H9 (cell line): ENCODE results near the gene LOXL1. TPM values are rescaled to one million over a fixed set of nuclear protein-coding genes. Genes with fewer than 3 reads are reported as not detected.

ENCODE experiments used
- DNase-seq: peaks from one replicate; pipeline ENCODE4 v3.0.0-alpha.2; 2017
- H2AFZ ChIP-seq: one replicate; pipeline ENCODE4 v1.6.1; 2013; ENCODE audit warnings: mild to moderate bottlenecking, low read length, control low read depth, moderate library complexity
- H2AK5ac ChIP-seq: 2 replicates; pipeline ENCODE4 v1.6.1; 2013; ENCODE audit warnings: low read length, control low read depth, mixed read lengths; ENCODE audit not compliant: insufficient read length
- H2BK120ac ChIP-seq: one replicate; pipeline ENCODE4 v1.6.1; 2013; ENCODE audit warnings: low read depth, mild to moderate bottlenecking, low read length, control low read depth, inconsistent platforms; ENCODE audit not compliant: poor library complexity, severe bottlenecking
- H2BK12ac ChIP-seq: 2 replicates; pipeline ENCODE4 v1.6.1; 2013; ENCODE audit warnings: low read length, control low read depth, mixed read lengths, low read depth; ENCODE audit not compliant: insufficient read length
- H2BK15ac ChIP-seq: 2 replicates; pipeline ENCODE4 v1.6.1; 2013; ENCODE audit warnings: low read depth, low read length, control low read depth
- H2BK20ac ChIP-seq: one replicate; pipeline ENCODE4 v1.6.1; 2013; ENCODE audit warnings: low read depth, mild to moderate bottlenecking, low read length, control low read depth, inconsistent platforms; ENCODE audit not compliant: poor library complexity, severe bottlenecking
- H2BK5ac ChIP-seq: 2 replicates; pipeline ENCODE4 v1.6.1; 2013; ENCODE audit warnings: low read length, control low read depth, mixed read lengths; ENCODE audit not compliant: insufficient read length
- H3K14ac ChIP-seq: 2 replicates; pipeline ENCODE4 v1.6.1; 2013; ENCODE audit warnings: low read length, control low read depth; ENCODE audit not compliant: insufficient read depth
- H3K18ac ChIP-seq: 2 replicates; pipeline ENCODE4 v1.6.1; 2013; ENCODE audit warnings: low read depth, mild to moderate bottlenecking, mixed read lengths, low read length, control low read depth; ENCODE audit not compliant: insufficient read length
- H3K23ac ChIP-seq: 2 replicates; pipeline ENCODE4 v1.6.1; 2013; ENCODE audit warnings: low read length, control low read depth, mixed read lengths, low read depth; ENCODE audit not compliant: insufficient read length
- H3K23me2 ChIP-seq: 2 replicates; pipeline ENCODE4 v1.6.1; 2013; ENCODE audit warnings: low read depth, mild to moderate bottlenecking, mixed read lengths, low read length, control low read depth; ENCODE audit not compliant: insufficient read length, poor library complexity, severe bottlenecking
- H3K27ac ChIP-seq: 2 replicates; pipeline ENCODE4 v1.5.1; 2013; ENCODE audit warnings: low read length, control low read depth, mixed read lengths, low read depth; ENCODE audit not compliant: insufficient read length
- H3K27me3 ChIP-seq: 2 replicates; pipeline ENCODE4 v1.6.1; 2013; ENCODE audit warnings: low read length, control low read depth, inconsistent platforms; ENCODE audit not compliant: insufficient read depth
- H3K4ac ChIP-seq: 2 replicates; pipeline ENCODE4 v1.6.1; 2013; ENCODE audit warnings: low read depth, mild to moderate bottlenecking, control low read depth, inconsistent platforms, low read length, moderate library complexity
- H3K4me1 ChIP-seq: 2 replicates; pipeline ENCODE4 v1.6.1; 2013; ENCODE audit warnings: low read length, control low read depth, inconsistent platforms; ENCODE audit not compliant: insufficient read depth
- H3K4me2 ChIP-seq: 2 replicates; pipeline ENCODE4 v1.6.1; 2013; ENCODE audit warnings: low read length, control low read depth, mixed read lengths; ENCODE audit not compliant: insufficient read length, insufficient read depth
- H3K56ac ChIP-seq: 2 replicates; pipeline ENCODE4 v1.6.1; 2013; ENCODE audit warnings: low read depth, mild to moderate bottlenecking, mixed read lengths, low read length, control low read depth; ENCODE audit not compliant: insufficient read length
- H3K79me1 ChIP-seq: 2 replicates; pipeline ENCODE4 v1.6.1; 2013; ENCODE audit warnings: low read depth, mild to moderate bottlenecking, moderate library complexity, low read length, control low read depth, inconsistent platforms; ENCODE audit not compliant: insufficient read depth, poor library complexity, severe bottlenecking
- H3K79me2 ChIP-seq: 2 replicates; pipeline ENCODE4 v1.6.1; 2013; ENCODE audit warnings: low read length, control low read depth, inconsistent platforms; ENCODE audit not compliant: insufficient read depth
- H3K9ac ChIP-seq: 2 replicates; pipeline ENCODE4 v1.6.1; 2013; ENCODE audit warnings: low read length, control low read depth, mixed read lengths; ENCODE audit not compliant: insufficient read length; ENCODE audit errors: extremely low read depth
- H3K9me3 ChIP-seq: one replicate; pipeline ENCODE4 v1.6.1; 2013; ENCODE audit warnings: low read depth, low read length, inconsistent platforms; ENCODE audit not compliant: control insufficient read depth
- H3T11ph ChIP-seq: one replicate; pipeline ENCODE4 v1.6.1; 2013; ENCODE audit warnings: mild to moderate bottlenecking, low read length, control low read depth, inconsistent platforms
- H4K20me1 ChIP-seq: one replicate; pipeline ENCODE4 v1.6.1; 2013; ENCODE audit not compliant: control insufficient read depth, insufficient read length, insufficient read depth
- H4K5ac ChIP-seq: 2 replicates; pipeline ENCODE4 v1.6.1; 2013; ENCODE audit warnings: low read depth, mild to moderate bottlenecking, mixed read lengths, low read length, control low read depth; ENCODE audit not compliant: insufficient read length
- H4K8ac ChIP-seq: replicated peaks from 2 replicates; pipeline ENCODE4 v1.6.1; 2013; ENCODE audit warnings: low read length, control low read depth, mixed read lengths, low read depth; ENCODE audit not compliant: insufficient read length
- H4K91ac ChIP-seq: 2 replicates; pipeline ENCODE4 v1.6.1; 2013; ENCODE audit warnings: low read depth, mild to moderate bottlenecking, moderate library complexity, mixed read lengths, low read length, control low read depth; ENCODE audit not compliant: insufficient read length
- H3K27ac Mint-ChIP-seq, 3 experiments: 2 replicates in 2 of 3; 3 replicates in 1 of 3; pipeline ENCODE4 v1.8.0; 2020 to 2021; ENCODE audit warnings: mixed read lengths in 3 of 3, mild to moderate bottlenecking in 1 of 3, moderate library complexity in 1 of 3
- H3K27me3 Mint-ChIP-seq: 2 replicates; pipeline ENCODE4 v1.8.0; 2021; ENCODE audit warnings: low read depth, mild to moderate bottlenecking, moderate library complexity, mixed read lengths
- H3K36me3 Mint-ChIP-seq, 3 experiments: 2 replicates in 2 of 3; 3 replicates in 1 of 3; pipeline ENCODE4 v1.8.0; 2020 to 2021; ENCODE audit warnings: low read depth in 3 of 3, mixed read lengths in 3 of 3; ENCODE audit not compliant: insufficient read depth in 1 of 3
- H3K4me1 Mint-ChIP-seq, 2 experiments: 2 replicates each; pipeline ENCODE4 v1.8.0; 2020; ENCODE audit warnings: mixed read lengths in 2 of 2
- H3K4me3 Mint-ChIP-seq, 2 experiments: 2 replicates in 1 of 2; 3 replicates in 1 of 2; pipeline ENCODE4 v1.8.0; 2020 to 2021; ENCODE audit warnings: mild to moderate bottlenecking in 2 of 2, mixed read lengths in 2 of 2, moderate library complexity in 1 of 2
- H3K9me3 Mint-ChIP-seq, 2 experiments: 2 replicates in 1 of 2; 3 replicates in 1 of 2; pipeline ENCODE4 v1.8.0; 2020; ENCODE audit warnings: mild to moderate bottlenecking in 2 of 2, mixed read lengths in 2 of 2, moderate library complexity in 1 of 2
- CTCF ChIP-seq: fragments of 200-600 bp; sonication (generic); conservative IDR thresholded peaks from 3 replicates; pipeline ENCODE4 v1.8.0; 2021; ENCODE audit warnings: antibody characterized with exemption, mild to moderate bottlenecking
- WGBS: extraction: QIAGEN DNeasy Blood & Tissue Kit; methylation state at CpG from one replicate; pipeline ENCODE4 v1.1.7; 2013; ENCODE audit warnings: missing lambda C conversion rate, low lambda C conversion rate, mixed read lengths; ENCODE audit not compliant: insufficient read length; ENCODE audit errors: extremely low coverage; 5-methylcytosine and 5-hydroxymethylcytosine counted together
- total RNA-seq: library from RNA; stranded (reverse); gene quantifications from 2 replicates; pipeline ENCODE4 v1.2.1, GENCODE V29; 2021

Gene LOXL1
- total RNA-seq, 1 experiment from 2014 or later = 9.1 TPM

GRCh38 chr15:73931441-73931840, 5.2 kb downstream of the LOXL1 start:
- Histone ChIP-seq H4K5ac (no peak overlapping the region), H3K4me1 (0 out of 2 replicates have a peak, but pooled peaks cover 2% of the 10 kb centered on the region), H3K4ac (no peak overlapping the region), H2BK120ac (no peak overlapping the region), H3K56ac (no peak overlapping the region), H4K8ac (no peak overlapping the region), H2BK15ac (no peak overlapping the region), H2BK12ac (no peak overlapping the region), H3T11ph (no peak overlapping the region), H3K27me3 (no peaks in the 10 kb centered on the region), H3K14ac (no peak overlapping the region; the same call in 1 of the 2 replicates), H3K9ac (no peak overlapping the region), H2AFZ (no peak overlapping the region), H2BK20ac (no peak overlapping the region), H3K79me1 (no peaks in the 10 kb centered on the region), H3K79me2 (no peaks in the 10 kb centered on the region), H3K23me2 (peaks cover 12% of the 10 kb centered on the region), H3K4me2 (no peak overlapping the region), H3K18ac (no peak overlapping the region), H4K91ac (no peak overlapping the region), H2AK5ac (no peak overlapping the region), H3K27ac (no peak overlapping the region), H2BK5ac (no peak overlapping the region), H3K23ac (no peak overlapping the region), H3K9me3 (no peaks in the 10 kb centered on the region), H4K20me1 (no peaks in the 10 kb centered on the region)
- Mint-ChIP-seq H3K27me3 (peaks cover 3% of the 10 kb centered on the region; the same call in 1 of the 2 replicates), H3K9me3 (no peaks in the 10 kb centered on the region), H3K36me3 (no peaks in the 10 kb centered on the region), H3K4me1 (peaks cover 21 to 27% of the 10 kb centered on the region in 2 experiments), H3K4me3 (no peak overlapping the region), H3K27ac (peak overlapping the region in 2 of 3 experiments; percentile 21 to 49; a peak in 3 of 7 replicates)
- no CpG with 5 or more reads among the region's 2 CpGs for WGBS
- TF ChIP-seq CTCF = no peak
- no peak for DNase-seq
